Measurements from ENCODE around the gene PRR23A. TPM values are rescaled to one million over a fixed set of nuclear protein-coding genes. Genes with fewer than 3 reads are reported as not detected.

The PRR23A gene
- not detected for total RNA-seq
- long read RNA-seq, result 0 reads

- Histone ChIP-seq H3K4me1 (no peaks in the 10 kb centered on the region), H3K27me3 (no peaks in the 10 kb centered on the region), H3K27ac (no peak within 1 kb of the TSS), H3K9me3 (no peaks in the 10 kb centered on the region), H3K4me3 (no peak within 1 kb of the TSS), H3K36me3 (no peaks in the 10 kb centered on the region)
- TF ChIP-seq CTCF (IDR thresholded peaks at IDR 0.05), result no peak
- intact Hi-C loops (cut with DNase I), result no loop called here
- ATAC-seq, result peak; percentile 32
- no peak for DNase-seq
Observed at GRCh38 chr3:139006051-139006716, at the start of gene PRR23A. PRR23A (minus strand) TSS chr3:139006268; CDS start chr3:139006268, 0 bp downstream.

GRCh38 chr3:139052802-139053600 is 46.9 kb upstream of the PRR23A start:
- Histone ChIP-seq H3K4me1 (no peaks in the 10 kb centered on the region), H3K27me3 (no peaks in the 10 kb centered on the region), H3K9me3 (peaks cover 6% of the 10 kb centered on the region), H3K36me3 (no peaks in the 10 kb centered on the region), H3K4me3 (no peak overlapping the region), H3K27ac (no peak overlapping the region)
- intact Hi-C loops (cut with DNase I), result no loop called here
- TF ChIP-seq CTCF (IDR thresholded peaks at IDR 0.05), result no peak
- ATAC-seq (no peak), DNase-seq (no peak)

GRCh38 chr3:139044366-139045210 is 38.5 kb upstream of the PRR23A start, which contains the start of gene PRR23C:
PRR23C (minus strand) TSS chr3:139044892; CDS start chr3:139044620, 272 bp downstream.
- no peak for TF ChIP-seq CTCF (IDR thresholded peaks at IDR 0.05)
- no peaks in the 10 kb centered on the region for H3K27me3 ChIP-seq
- H3K36me3 ChIP-seq, result no peaks in the 10 kb centered on the region
- no peaks in the 10 kb centered on the region for H3K9me3 ChIP-seq
- no peak within 1 kb of the TSS for H3K27ac ChIP-seq
- DNase-seq (no peak), ATAC-seq (no peak)
- intact Hi-C loops (cut with DNase I), result no loop called here
- H3K4me1 ChIP-seq, result no peaks in the 10 kb centered on the region
- H3K4me3 ChIP-seq, result no peak within 1 kb of the TSS

- H3K27ac ChIP-seq, result no peak overlapping the region
- no peaks in the 10 kb centered on the region for H3K4me1 ChIP-seq
- no peaks in the 10 kb centered on the region for H3K27me3 ChIP-seq
- H3K4me3 ChIP-seq, result no peak overlapping the region
- H3K9me3 ChIP-seq, result no peaks in the 10 kb centered on the region
- ATAC-seq (no peak), DNase-seq (no peak)
- intact Hi-C loops (cut with DNase I), result no loop called here
- TF ChIP-seq CTCF (IDR thresholded peaks at IDR 0.05), result no peak
- no peaks in the 10 kb centered on the region for H3K36me3 ChIP-seq
Observed at GRCh38 chr3:139043554-139044365, 37.7 kb upstream of the PRR23A start.

GRCh38 chr3:139037478-139037877 is 31.4 kb upstream of the PRR23A start:
- H3K4me3 ChIP-seq, result no peak overlapping the region
- TF ChIP-seq CTCF (IDR thresholded peaks at IDR 0.05), result no peak
- no peaks in the 10 kb centered on the region for H3K36me3 ChIP-seq
- no peak overlapping the region for H3K27ac ChIP-seq
- intact Hi-C loops (cut with DNase I), result no loop called here
- no peak for DNase-seq
- H3K9me3 ChIP-seq, result no peaks in the 10 kb centered on the region
- H3K27me3 ChIP-seq, result no peaks in the 10 kb centered on the region
- ATAC-seq, result no peak
- no peaks in the 10 kb centered on the region for H3K4me1 ChIP-seq
